GM12878 (cell line): ENCODE measurements around the gene ERP27. TPM values are rescaled to one million over a fixed set of nuclear protein-coding genes. Genes with fewer than 3 reads are reported as not detected.
A peak's percentile ranks its signal among the peaks of the same experiment; 100 is the strongest.

Experiments used
- E4F1 ChIP-seq: fragments of 450-650 bp; IDR thresholded peaks from 2 replicates; pipeline ENCODE4 v1.6.1; 2018; ENCODE audit warnings: borderline replicate concordance, mild to moderate bottlenecking; ENCODE audit not compliant: partially characterized antibody
- EED ChIP-seq: sonication (generic); IDR thresholded peaks from 2 replicates; pipeline ENCODE4 v1.6.1; 2016; ENCODE audit warnings: antibody characterized with exemption, low read depth
- FOS ChIP-seq: IDR thresholded peaks from 3 replicates; pipeline ENCODE4 v1.6.1; 2011; ENCODE audit warnings: borderline replicate concordance; ENCODE audit not compliant: insufficient read length; ENCODE audit errors: extremely low read depth
- NKRF ChIP-seq: fragments of 450-650 bp; conservative IDR thresholded peaks from 2 replicates; pipeline ENCODE4 v1.6.1; 2017; ENCODE audit warnings: mild to moderate bottlenecking, moderate library complexity
- PRDM15 ChIP-seq: fragments of 450-650 bp; formaldehyde crosslinking; IDR thresholded peaks from 2 replicates; pipeline ENCODE4 v1.4.0; 2020; ENCODE audit warnings: mild to moderate bottlenecking, moderate library complexity
- SMC3 ChIP-seq: IDR thresholded peaks from 2 replicates; pipeline ENCODE4 v1.6.1; 2011; ENCODE audit warnings: low read length, improper control_type of control experiment, borderline replicate concordance
- TCF12 ChIP-seq: IDR thresholded peaks from 2 replicates; pipeline ENCODE4 v1.6.1; 2011; ENCODE audit warnings: low read depth, mild to moderate bottlenecking, low read length
- TCF3 ChIP-seq: IDR thresholded peaks from 2 replicates; pipeline ENCODE4 v1.6.1; 2012; ENCODE audit warnings: low read depth, mild to moderate bottlenecking, low read length, borderline replicate concordance; ENCODE audit not compliant: insufficient read depth
- YY1 ChIP-seq: IDR thresholded peaks from 2 replicates; pipeline ENCODE4 v1.6.1; 2011; ENCODE audit warnings: low read depth, mild to moderate bottlenecking, low read length
- ZBED1 ChIP-seq: IDR thresholded peaks from 2 replicates; pipeline ENCODE4 v1.6.1; 2016; ENCODE audit warnings: borderline replicate concordance
- polyA plus RNA-seq, 11 experiments: library from polyadenylated mRNA; depleted of rRNA in 4 of 11; unstranded in 6 of 11; stranded (reverse) in 5 of 11; fragments of >200 nt; fragmentation: Nextera tagmentation in 4 of 11; fragmentation: Illumina TruSeq in 1 of 11; extraction: Ambion mirVana in 4 of 11; extraction: Trizol in 1 of 11; gene quantifications; 1 replicate in 1 of 11; 2 replicates in 10 of 11; pipeline versions ENCODE4 v1.2.1 to v1.2.3, GENCODE V29; 2011 to 2016; ENCODE audit warnings: inconsistent platforms in 2 of 11, missing spikeins in 2 of 11, low read depth in 1 of 11
- total RNA-seq, 4 experiments: library from RNA; depleted of rRNA in 3 of 4; stranded (reverse); fragments of >200 nt in 3 of 4; fragmentation: Illumina TruSeq in 1 of 4; extraction: Trizol in 1 of 4; gene quantifications; 2 replicates each; pipeline versions ENCODE4 v1.2.1 to v1.2.3, GENCODE V29; 2013 to 2021
- TF ChIP-seq, protein P1 (sequence below): fragments of 450-650 bp; IDR thresholded peaks from 2 replicates; pipeline ENCODE4 v1.6.1; 2017; ENCODE audit warnings: mild to moderate bottlenecking, moderate library complexity
- TF ChIP-seq, protein P2 (sequence below): fragments of 450-650 bp; IDR thresholded peaks from 2 replicates; pipeline ENCODE4 v1.6.1; 2017; ENCODE audit warnings: mild to moderate bottlenecking, moderate library complexity

Gene ERP27
- total and polyA plus RNA-seq, 10 of the 15 experiments (the other 5 are each of a cell fraction or from before 2014, with no cell fraction given) = 0.91 to 2.4 (median 1.4) TPM

DNA sequence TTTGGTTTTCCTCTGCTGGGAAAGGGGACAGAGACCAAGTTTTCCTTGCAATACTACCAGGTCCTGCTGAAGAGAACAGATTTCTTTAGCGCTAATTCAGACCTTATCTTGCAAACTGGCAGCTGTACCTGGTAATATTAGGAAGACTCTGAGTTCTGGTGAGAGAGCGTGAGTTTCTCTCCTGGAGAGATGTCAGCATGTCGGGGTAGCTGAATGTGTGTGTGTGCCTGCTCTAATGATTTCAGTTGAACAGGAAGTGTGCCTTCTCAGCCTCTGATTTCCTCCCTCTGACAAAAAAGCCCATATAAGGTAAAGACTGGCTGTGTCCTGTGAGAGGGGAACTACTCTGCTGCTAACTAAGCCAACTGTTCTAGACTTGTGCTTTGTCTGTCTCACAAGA lies 10.3 kb upstream of the ERP27 start (continued):
- TF ChIP-seq, protein P1, sequence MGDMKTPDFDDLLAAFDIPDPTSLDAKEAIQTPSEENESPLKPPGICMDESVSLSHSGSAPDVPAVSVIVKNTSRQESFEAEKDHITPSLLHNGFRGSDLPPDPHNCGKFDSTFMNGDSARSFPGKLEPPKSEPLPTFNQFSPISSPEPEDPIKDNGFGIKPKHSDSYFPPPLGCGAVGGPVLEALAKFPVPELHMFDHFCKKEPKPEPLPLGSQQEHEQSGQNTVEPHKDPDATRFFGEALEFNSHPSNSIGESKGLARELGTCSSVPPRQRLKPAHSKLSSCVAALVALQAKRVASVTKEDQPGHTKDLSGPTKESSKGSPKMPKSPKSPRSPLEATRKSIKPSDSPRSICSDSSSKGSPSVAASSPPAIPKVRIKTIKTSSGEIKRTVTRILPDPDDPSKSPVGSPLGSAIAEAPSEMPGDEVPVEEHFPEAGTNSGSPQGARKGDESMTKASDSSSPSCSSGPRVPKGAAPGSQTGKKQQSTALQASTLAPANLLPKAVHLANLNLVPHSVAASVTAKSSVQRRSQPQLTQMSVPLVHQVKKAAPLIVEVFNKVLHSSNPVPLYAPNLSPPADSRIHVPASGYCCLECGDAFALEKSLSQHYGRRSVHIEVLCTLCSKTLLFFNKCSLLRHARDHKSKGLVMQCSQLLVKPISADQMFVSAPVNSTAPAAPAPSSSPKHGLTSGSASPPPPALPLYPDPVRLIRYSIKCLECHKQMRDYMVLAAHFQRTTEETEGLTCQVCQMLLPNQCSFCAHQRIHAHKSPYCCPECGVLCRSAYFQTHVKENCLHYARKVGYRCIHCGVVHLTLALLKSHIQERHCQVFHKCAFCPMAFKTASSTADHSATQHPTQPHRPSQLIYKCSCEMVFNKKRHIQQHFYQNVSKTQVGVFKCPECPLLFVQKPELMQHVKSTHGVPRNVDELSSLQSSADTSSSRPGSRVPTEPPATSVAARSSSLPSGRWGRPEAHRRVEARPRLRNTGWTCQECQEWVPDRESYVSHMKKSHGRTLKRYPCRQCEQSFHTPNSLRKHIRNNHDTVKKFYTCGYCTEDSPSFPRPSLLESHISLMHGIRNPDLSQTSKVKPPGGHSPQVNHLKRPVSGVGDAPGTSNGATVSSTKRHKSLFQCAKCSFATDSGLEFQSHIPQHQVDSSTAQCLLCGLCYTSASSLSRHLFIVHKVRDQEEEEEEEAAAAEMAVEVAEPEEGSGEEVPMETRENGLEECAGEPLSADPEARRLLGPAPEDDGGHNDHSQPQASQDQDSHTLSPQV = no peak
- no peak for TF ChIP-seq TCF12
- TF ChIP-seq E4F1 = no peak
- TF ChIP-seq NKRF = no peak
- no peak for TF ChIP-seq FOS
- TF ChIP-seq ZBED1 = peak; percentile 76
- no peak for TF ChIP-seq TCF3
- TF ChIP-seq, protein P2, sequence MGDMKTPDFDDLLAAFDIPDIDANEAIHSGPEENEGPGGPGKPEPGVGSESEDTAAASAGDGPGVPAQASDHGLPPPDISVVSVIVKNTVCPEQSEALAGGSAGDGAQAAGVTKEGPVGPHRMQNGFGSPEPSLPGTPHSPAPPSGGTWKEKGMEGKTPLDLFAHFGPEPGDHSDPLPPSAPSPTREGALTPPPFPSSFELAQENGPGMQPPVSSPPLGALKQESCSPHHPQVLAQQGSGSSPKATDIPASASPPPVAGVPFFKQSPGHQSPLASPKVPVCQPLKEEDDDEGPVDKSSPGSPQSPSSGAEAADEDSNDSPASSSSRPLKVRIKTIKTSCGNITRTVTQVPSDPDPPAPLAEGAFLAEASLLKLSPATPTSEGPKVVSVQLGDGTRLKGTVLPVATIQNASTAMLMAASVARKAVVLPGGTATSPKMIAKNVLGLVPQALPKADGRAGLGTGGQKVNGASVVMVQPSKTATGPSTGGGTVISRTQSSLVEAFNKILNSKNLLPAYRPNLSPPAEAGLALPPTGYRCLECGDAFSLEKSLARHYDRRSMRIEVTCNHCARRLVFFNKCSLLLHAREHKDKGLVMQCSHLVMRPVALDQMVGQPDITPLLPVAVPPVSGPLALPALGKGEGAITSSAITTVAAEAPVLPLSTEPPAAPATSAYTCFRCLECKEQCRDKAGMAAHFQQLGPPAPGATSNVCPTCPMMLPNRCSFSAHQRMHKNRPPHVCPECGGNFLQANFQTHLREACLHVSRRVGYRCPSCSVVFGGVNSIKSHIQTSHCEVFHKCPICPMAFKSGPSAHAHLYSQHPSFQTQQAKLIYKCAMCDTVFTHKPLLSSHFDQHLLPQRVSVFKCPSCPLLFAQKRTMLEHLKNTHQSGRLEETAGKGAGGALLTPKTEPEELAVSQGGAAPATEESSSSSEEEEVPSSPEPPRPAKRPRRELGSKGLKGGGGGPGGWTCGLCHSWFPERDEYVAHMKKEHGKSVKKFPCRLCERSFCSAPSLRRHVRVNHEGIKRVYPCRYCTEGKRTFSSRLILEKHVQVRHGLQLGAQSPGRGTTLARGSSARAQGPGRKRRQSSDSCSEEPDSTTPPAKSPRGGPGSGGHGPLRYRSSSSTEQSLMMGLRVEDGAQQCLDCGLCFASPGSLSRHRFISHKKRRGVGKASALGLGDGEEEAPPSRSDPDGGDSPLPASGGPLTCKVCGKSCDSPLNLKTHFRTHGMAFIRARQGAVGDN = peak; percentile 91
- 0 out of 2 replicates have a peak, but pooled peaks have one; percentile 29 for TF ChIP-seq PRDM15 (CRISPR knock-in tag)
- TF ChIP-seq YY1 = peak; percentile 75; the same call in 1 of the 2 replicates
- 0 out of 2 replicates have a peak, but pooled peaks have one; percentile 36 for TF ChIP-seq EED
- no peak for TF ChIP-seq SMC3
